Caco-2 (cell line): ENCODE measurements around the gene NUDT6. TPM values are rescaled to one million over a fixed set of nuclear protein-coding genes. Genes with fewer than 3 reads are reported as not detected.

Experiments
- BruUV-seq: library from RNA; stranded (reverse); fragments of 400-500 nt; replicated peaks from 2 replicates; lab custom pipeline; 2021; lab: Mats Ljungman, UMichigan
- CTCF ChIA-PET: fragments of 300-600 bp; sonication (Branson Sonifier 250); formaldehyde crosslinking; loops from one replicate; lab custom pipeline; 2022; ENCODE audit warnings: antibody characterized with exemption; lab: Charles Lee
- POLR2A ChIA-PET: fragments of 300-600 bp; sonication (Branson Sonifier 250); formaldehyde crosslinking; loops from one replicate; lab custom pipeline; 2022; ENCODE audit warnings: antibody characterized with exemption; lab: Charles Lee
- DNase-seq, 2 experiments: peaks; one replicate each; pipeline versions ENCODE4 v3.0.0 to v3.0.0-alpha.2; 2020 to 2022
- H3K27me3 ChIP-seq: replicated peaks from 2 replicates; pipeline ENCODE4 v1.6.0; 2011; ENCODE audit warnings: low read length; ENCODE audit not compliant: control insufficient read depth, insufficient read depth
- H3K36me3 ChIP-seq: 2 replicates; pipeline ENCODE4 v1.5.1; 2011; ENCODE audit warnings: low read length; ENCODE audit not compliant: control insufficient read depth, insufficient read depth
- H3K4me1 ChIP-seq: fragments of 250-450 bp; sonication (Bioruptor Pico); 2 replicates; pipeline ENCODE4 v1.5.1; 2020; ENCODE audit warnings: mild to moderate bottlenecking
- H3K4me3 ChIP-seq: 2 replicates; pipeline ENCODE4 v1.5.1; 2011; ENCODE audit warnings: low read depth, mild to moderate bottlenecking, control low read depth, low read length
- H3K9me3 ChIP-seq: fragments of 250-450 bp; sonication (Bioruptor Pico); 2 replicates; pipeline ENCODE4 v1.5.1; 2020; ENCODE audit warnings: mild to moderate bottlenecking, moderate library complexity
- H3K27ac Mint-ChIP-seq: one replicate; pipeline ENCODE4 v1.8.0; 2022; ENCODE audit warnings: mixed read lengths; ENCODE audit not compliant: unreplicated experiment
- H3K27me3 Mint-ChIP-seq: one replicate; pipeline ENCODE4 v1.8.0; 2022; ENCODE audit warnings: mixed read lengths; ENCODE audit not compliant: insufficient read depth, unreplicated experiment
- H3K36me3 Mint-ChIP-seq: one replicate; pipeline ENCODE4 v1.8.0; 2022; ENCODE audit warnings: mild to moderate bottlenecking, mixed read lengths; ENCODE audit not compliant: insufficient read depth, unreplicated experiment
- H3K4me1 Mint-ChIP-seq: one replicate; pipeline ENCODE4 v1.8.0; 2022; ENCODE audit warnings: low read depth, mixed read lengths; ENCODE audit not compliant: unreplicated experiment
- H3K4me3 Mint-ChIP-seq: one replicate; pipeline ENCODE4 v1.8.0; 2022; ENCODE audit warnings: mild to moderate bottlenecking, moderate library complexity, mixed read lengths; ENCODE audit not compliant: unreplicated experiment
- H3K9me3 Mint-ChIP-seq: one replicate; pipeline ENCODE4 v1.8.0; 2022; ENCODE audit warnings: mixed read lengths; ENCODE audit not compliant: unreplicated experiment
- CTCF ChIP-seq, 2 experiments: fragments of 200-600 bp in 1 of 2; IDR thresholded peaks; 1 replicate in 1 of 2; 2 replicates in 1 of 2; pipeline versions ENCODE4 v1.5.1 to v1.8.0; 2011 to 2022; ENCODE audit warnings: antibody characterized with exemption in 1 of 2, control low read depth in 1 of 2, inconsistent platforms in 1 of 2, low read depth in 1 of 2, low read length in 1 of 2, mild to moderate bottlenecking in 1 of 2, moderate library complexity in 1 of 2; ENCODE audit not compliant: insufficient read depth in 1 of 2, severe bottlenecking in 1 of 2, unreplicated experiment in 1 of 2
- intact Hi-C: fragments of 100-400 bp; cut with micrococcal nuclease; formaldehyde crosslinking; loops from one replicate; pipeline ENCODE4 v1.10.0; 2022; ENCODE audit not compliant: unreplicated experiment
- total RNA-seq: library from RNA; stranded (reverse); gene quantifications from 2 replicates; pipeline ENCODE4 v1.2.3, GENCODE V29; 2022

The NUDT6 gene
- total RNA-seq, 1 experiment from 2014 or later, result 5.3 TPM

- H3K4me3 Mint-ChIP-seq, result no peak overlapping the region
- H3K4me1 Mint-ChIP-seq, result no peaks in the 10 kb centered on the region
- H3K27ac Mint-ChIP-seq, result no peak overlapping the region
- peak in 1 of 2 experiments; percentile 4 for DNase-seq
- H3K9me3 ChIP-seq, result no peaks in the 10 kb centered on the region
- no TSS peak for BruUV-seq
- CTCF ChIA-PET, result interaction anchor here (0.5 to 1.6 kb wide), 6 partner anchors 81 to 312 kb away, joined by 3 to 6 read pairs (median 4); partner anchors contain the start of gene BBS12
- no peaks in the 10 kb centered on the region for H3K27me3 Mint-ChIP-seq
- H3K4me3 ChIP-seq, result no peak overlapping the region
- POLR2A ChIA-PET, result no interaction called here
- H3K27me3 ChIP-seq, result no peaks in the 10 kb centered on the region
- no peaks in the 10 kb centered on the region for H3K4me1 ChIP-seq
- H3K36me3 Mint-ChIP-seq, result no peaks in the 10 kb centered on the region
- no peak for TF ChIP-seq CTCF (IDR thresholded peaks at IDR 0.05; ENCODE audit: insufficient read depth in 1 of 2, low read depth in 1 of 2, low read length in 1 of 2, severe bottlenecking in 1 of 2, unreplicated experiment in 1 of 2)
- no peaks in the 10 kb centered on the region for H3K9me3 Mint-ChIP-seq
- intact Hi-C loops, result loop anchor here (1.0 to 5.0 kb wide), 4 partner anchors 57 to 312 kb away; partner anchors contain the start of gene BBS12
- H3K36me3 ChIP-seq, result no peaks in the 10 kb centered on the region
Observed at GRCh38 chr4:122914292-122914904, 8.0 kb downstream of the NUDT6 start.

GRCh38 chr4:122912810-122913575, 9.4 kb downstream of the NUDT6 start:
- ChIA-PET POLR2A (no interaction called here), CTCF (no interaction called here)
- no peaks in the 10 kb centered on the region for H3K4me1 ChIP-seq
- Mint-ChIP-seq H3K36me3 (no peaks in the 10 kb centered on the region), H3K4me3 (no peak overlapping the region), H3K9me3 (no peaks in the 10 kb centered on the region), H3K27ac (no peak overlapping the region), H3K4me1 (no peaks in the 10 kb centered on the region), H3K27me3 (no peaks in the 10 kb centered on the region)
- no TSS peak for BruUV-seq
- DNase-seq, result no peak
- H3K36me3 ChIP-seq, result no peaks in the 10 kb centered on the region
- no peak overlapping the region for H3K4me3 ChIP-seq
- no peak for TF ChIP-seq CTCF (IDR thresholded peaks at IDR 0.05; ENCODE audit: insufficient read depth in 1 of 2, low read depth in 1 of 2, low read length in 1 of 2, severe bottlenecking in 1 of 2, unreplicated experiment in 1 of 2)
- intact Hi-C loops, result loop anchor here (5.0 kb wide), 1 partner anchor 56 kb away; no protein-coding TSS in a partner anchor
- H3K9me3 ChIP-seq, result no peaks in the 10 kb centered on the region
- no peaks in the 10 kb centered on the region for H3K27me3 ChIP-seq

GRCh38 chr4:122911588-122911987, 10.8 kb downstream of the NUDT6 start:
- ChIA-PET CTCF (no interaction called here), POLR2A (no interaction called here)
- Histone ChIP-seq H3K36me3 (no peaks in the 10 kb centered on the region), H3K4me1 (no peaks in the 10 kb centered on the region), H3K4me3 (no peak overlapping the region), H3K9me3 (no peaks in the 10 kb centered on the region), H3K27me3 (no peaks in the 10 kb centered on the region)
- no TSS peak for BruUV-seq
- no peaks in the 10 kb centered on the region for H3K27me3 Mint-ChIP-seq
- TF ChIP-seq CTCF (IDR thresholded peaks at IDR 0.05; ENCODE audit: insufficient read depth in 1 of 2, low read depth in 1 of 2, low read length in 1 of 2, severe bottlenecking in 1 of 2, unreplicated experiment in 1 of 2), result no peak
- H3K36me3 Mint-ChIP-seq, result no peaks in the 10 kb centered on the region
- no peak overlapping the region for H3K27ac Mint-ChIP-seq
- H3K9me3 Mint-ChIP-seq, result no peaks in the 10 kb centered on the region
- intact Hi-C loops, result loop anchor here (5.0 kb wide), 1 partner anchor 54 kb away; no protein-coding TSS in a partner anchor
- DNase-seq, result no peak
- no peaks in the 10 kb centered on the region for H3K4me1 Mint-ChIP-seq
- H3K4me3 Mint-ChIP-seq, result no peak overlapping the region
